MM.1S (cell line): ENCODE data around the gene DHCR7.

Experiments used
- DNase-seq: peaks from one replicate; pipeline ENCODE4 v3.0.0-alpha.2; 2015
- H2AFZ ChIP-seq: fragments of 300-600 bp; sonication (generic); 2 replicates; pipeline ENCODE4 v1.6.0; 2016; ENCODE audit warnings: antibody characterized with exemption, low read length
- H3F3A ChIP-seq: fragments of 300-600 bp; sonication (generic); 2 replicates; pipeline ENCODE4 v1.6.1; 2016; ENCODE audit warnings: mild to moderate bottlenecking, antibody characterized with exemption, low read length, moderate library complexity, mixed read lengths; ENCODE audit not compliant: insufficient read depth
- H3K27ac ChIP-seq: fragments of 300-600 bp; sonication (generic); 2 replicates; pipeline ENCODE4 v1.5.1; 2016; ENCODE audit warnings: mild to moderate bottlenecking, low read length
- H3K27me3 ChIP-seq: fragments of 300-600 bp; sonication (generic); replicated peaks from 2 replicates; pipeline ENCODE4 v1.6.0; 2016; ENCODE audit warnings: low read length; ENCODE audit not compliant: insufficient read depth
- H3K36me3 ChIP-seq: fragments of 300-600 bp; sonication (generic); replicated peaks from 2 replicates; pipeline ENCODE4 v1.6.1; 2016; ENCODE audit warnings: mild to moderate bottlenecking, low read length, mixed read lengths; ENCODE audit not compliant: insufficient read depth
- H3K4me1 ChIP-seq: fragments of 300-600 bp; sonication (generic); 2 replicates; pipeline ENCODE4 v1.6.1; 2016; ENCODE audit warnings: low read length, mixed read lengths
- H3K4me2 ChIP-seq: fragments of 300-600 bp; sonication (generic); 2 replicates; pipeline ENCODE4 v1.6.0; 2016; ENCODE audit warnings: low read depth, low read length
- H3K4me3 ChIP-seq: fragments of 300-600 bp; sonication (generic); 2 replicates; pipeline ENCODE4 v1.5.1; 2016; ENCODE audit warnings: low read length, mixed read lengths
- H3K79me2 ChIP-seq: fragments of 300-600 bp; sonication (generic); 2 replicates; pipeline ENCODE4 v1.6.1; 2016; ENCODE audit warnings: mixed run types, low read length, mixed read lengths
- H3K9ac ChIP-seq: fragments of 300-600 bp; sonication (generic); 2 replicates; pipeline ENCODE4 v1.6.1; 2016; ENCODE audit warnings: low read length, mixed read lengths
- H3K9me2 ChIP-seq: fragments of 300-600 bp; sonication (generic); replicated peaks from 2 replicates; pipeline ENCODE4 v1.6.1; 2016; ENCODE audit warnings: mild to moderate bottlenecking, low read length, mixed read lengths; ENCODE audit not compliant: insufficient read depth
- H3K9me3 ChIP-seq: fragments of 300-600 bp; sonication (generic); replicated peaks from 2 replicates; pipeline ENCODE4 v1.6.1; 2016; ENCODE audit warnings: mild to moderate bottlenecking, low read length, mixed read lengths; ENCODE audit not compliant: insufficient read depth
- H4K20me1 ChIP-seq: fragments of 300-600 bp; sonication (generic); 2 replicates; pipeline ENCODE4 v1.6.1; 2016; ENCODE audit warnings: mild to moderate bottlenecking, low read length, moderate library complexity, mixed read lengths; ENCODE audit not compliant: insufficient read depth
- EZH2 ChIP-seq: fragments of 300-600 bp; sonication (generic); optimal IDR thresholded peaks from 2 replicates; pipeline ENCODE3; 2017; ENCODE audit warnings: low read depth, mild to moderate bottlenecking, antibody characterized with exemption, low read length, mixed read lengths
- EZH2phosphoT487 ChIP-seq: fragments of 300-600 bp; sonication (generic); IDR thresholded peaks from 2 replicates; pipeline ENCODE4 v1.6.1; 2018; ENCODE audit warnings: antibody characterized with exemption, low read length
- TF ChIP-seq, protein P1 (sequence below): fragments of 300-600 bp; sonication (generic); IDR thresholded peaks from 2 replicates; pipeline ENCODE4 v1.5.1; 2016; ENCODE audit warnings: antibody characterized with exemption, low read length, mixed read lengths

The DHCR7 gene

DNA sequence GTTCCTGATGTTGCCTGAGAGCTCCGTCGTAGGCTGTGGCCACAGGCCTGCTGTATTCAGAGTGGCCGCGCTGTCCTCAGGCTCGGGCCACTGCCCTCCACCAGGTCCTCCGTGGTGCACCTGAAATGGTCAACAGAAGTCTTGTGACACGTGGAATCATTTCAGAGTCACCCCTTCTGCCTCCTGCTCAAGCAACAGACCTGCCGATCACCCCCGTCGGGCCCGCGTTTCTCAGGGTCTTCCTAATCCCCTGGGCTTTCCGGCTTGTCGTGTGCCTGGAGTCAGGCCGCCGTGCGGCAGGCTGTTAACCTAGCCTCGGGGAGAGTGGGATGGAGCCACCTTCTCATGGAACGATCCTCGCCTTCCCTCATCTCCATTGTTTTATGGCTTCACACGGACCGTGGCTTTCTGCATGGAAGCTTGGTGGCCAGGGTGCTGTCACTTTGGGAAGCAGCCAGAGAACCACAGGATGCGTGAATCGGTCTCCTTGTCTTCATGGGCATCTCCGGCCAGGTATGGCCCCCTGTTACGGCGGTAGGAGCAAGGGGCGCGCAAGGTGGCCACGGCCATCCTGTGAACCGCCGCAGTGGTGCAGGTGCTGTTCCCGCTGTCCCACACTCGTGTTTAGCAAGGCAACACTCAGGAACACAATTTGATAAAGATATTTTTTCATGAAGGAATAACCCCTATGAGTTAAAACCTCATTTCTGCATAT lies 28.9 kb upstream of the DHCR7 start:
- Histone ChIP-seq H3K79me2 (no peaks in the 10 kb centered on the region), H3K9me3 (no peaks in the 10 kb centered on the region), H3K4me3 (no peak overlapping the region), H3K27me3 (no peaks in the 10 kb centered on the region), H3K9ac (no peak overlapping the region), H2AFZ (no peak overlapping the region), H3K36me3 (no peaks in the 10 kb centered on the region), H3K4me2 (no peak overlapping the region), H3K4me1 (no peaks in the 10 kb centered on the region), H3K27ac (no peak overlapping the region), H3F3A (no peaks in the 10 kb centered on the region), H3K9me2 (no peaks in the 10 kb centered on the region), H4K20me1 (no peaks in the 10 kb centered on the region)
- DNase-seq: no peak
- no peak for TF ChIP-seq EZH2phosphoT487
- TF ChIP-seq, protein P1, sequence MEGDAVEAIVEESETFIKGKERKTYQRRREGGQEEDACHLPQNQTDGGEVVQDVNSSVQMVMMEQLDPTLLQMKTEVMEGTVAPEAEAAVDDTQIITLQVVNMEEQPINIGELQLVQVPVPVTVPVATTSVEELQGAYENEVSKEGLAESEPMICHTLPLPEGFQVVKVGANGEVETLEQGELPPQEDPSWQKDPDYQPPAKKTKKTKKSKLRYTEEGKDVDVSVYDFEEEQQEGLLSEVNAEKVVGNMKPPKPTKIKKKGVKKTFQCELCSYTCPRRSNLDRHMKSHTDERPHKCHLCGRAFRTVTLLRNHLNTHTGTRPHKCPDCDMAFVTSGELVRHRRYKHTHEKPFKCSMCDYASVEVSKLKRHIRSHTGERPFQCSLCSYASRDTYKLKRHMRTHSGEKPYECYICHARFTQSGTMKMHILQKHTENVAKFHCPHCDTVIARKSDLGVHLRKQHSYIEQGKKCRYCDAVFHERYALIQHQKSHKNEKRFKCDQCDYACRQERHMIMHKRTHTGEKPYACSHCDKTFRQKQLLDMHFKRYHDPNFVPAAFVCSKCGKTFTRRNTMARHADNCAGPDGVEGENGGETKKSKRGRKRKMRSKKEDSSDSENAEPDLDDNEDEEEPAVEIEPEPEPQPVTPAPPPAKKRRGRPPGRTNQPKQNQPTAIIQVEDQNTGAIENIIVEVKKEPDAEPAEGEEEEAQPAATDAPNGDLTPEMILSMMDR: no peak
- no peak for TF ChIP-seq EZH2

DNA sequence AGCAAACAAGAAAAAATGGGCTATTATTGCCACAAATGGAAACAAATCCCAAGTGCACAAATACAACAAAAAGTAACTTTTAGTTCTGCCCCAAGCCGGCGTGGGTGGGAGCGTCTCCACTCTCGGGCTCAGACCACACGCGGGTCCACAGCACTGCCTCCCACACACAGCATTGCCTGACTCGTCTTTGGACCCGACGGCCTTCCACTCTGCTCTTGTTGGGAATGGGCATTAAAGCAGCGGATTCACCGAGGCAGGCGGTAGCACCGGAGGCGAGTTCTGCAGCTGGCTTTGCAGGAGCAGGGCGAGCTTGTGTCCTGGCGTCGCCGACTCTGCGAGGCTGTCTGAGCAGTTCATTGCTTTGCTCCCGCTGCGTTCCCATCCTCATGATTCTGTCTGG lies 27.8 kb upstream of the DHCR7 start:
- no peak for DNase-seq
- no peaks in the 10 kb centered on the region for H3K36me3 ChIP-seq

DNA sequence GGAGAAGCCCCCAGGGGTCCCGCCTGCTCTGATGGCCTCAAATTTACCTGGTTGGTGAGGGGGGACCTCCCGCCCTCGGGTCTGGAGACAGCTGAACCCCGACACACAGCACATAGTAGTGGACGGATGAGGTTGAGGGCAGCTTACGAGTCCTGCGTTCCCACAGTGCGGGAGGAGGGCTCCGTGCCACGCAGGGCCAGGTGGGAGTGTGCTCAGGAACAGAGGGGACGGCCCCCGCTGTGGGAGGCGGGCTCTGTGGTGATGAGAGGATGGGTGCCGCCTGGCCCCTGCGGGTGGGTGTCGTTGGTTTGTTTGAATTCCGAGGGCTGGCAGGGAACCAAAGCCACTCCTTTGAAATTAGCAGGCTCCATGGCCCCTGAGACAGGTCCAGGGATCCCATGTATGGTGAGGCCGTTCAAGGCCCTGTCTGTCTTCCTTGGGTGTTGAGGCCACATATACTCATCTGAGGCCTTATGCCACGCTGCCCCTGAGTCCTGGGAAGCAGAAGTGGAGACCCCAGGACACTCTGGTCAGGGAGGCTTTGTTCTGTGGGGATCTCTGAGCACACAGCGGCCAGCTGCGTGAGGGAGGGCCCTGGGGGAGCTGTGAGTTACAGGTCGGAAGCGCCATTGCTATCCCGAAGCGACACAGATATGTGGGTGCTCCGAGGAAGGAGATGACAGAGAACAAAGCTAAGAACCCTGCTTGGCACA lies 26.7 kb upstream of the DHCR7 start:
- no peak overlapping the region for H3K4me2 ChIP-seq
- no peak for DNase-seq
- no peaks in the 10 kb centered on the region for H4K20me1 ChIP-seq
- H3K4me3 ChIP-seq: no peak overlapping the region
- H3K79me2 ChIP-seq: no peaks in the 10 kb centered on the region
- TF ChIP-seq EZH2phosphoT487 (no peak), EZH2 (no peak)
- TF ChIP-seq, protein P1: no peak
- no peaks in the 10 kb centered on the region for H3K36me3 ChIP-seq
- no peak overlapping the region for H3K9ac ChIP-seq
- H2AFZ ChIP-seq: no peak overlapping the region
- H3K9me3 ChIP-seq: no peaks in the 10 kb centered on the region
- no peak overlapping the region for H3K27ac ChIP-seq
- no peaks in the 10 kb centered on the region for H3F3A ChIP-seq
- H3K4me1 ChIP-seq: no peaks in the 10 kb centered on the region
- H3K27me3 ChIP-seq: no peaks in the 10 kb centered on the region
- H3K9me2 ChIP-seq: no peaks in the 10 kb centered on the region

More for the DNA sequence above, 27.8 kb upstream of the DHCR7 start:
- Histone ChIP-seq H3K9ac (no peak overlapping the region), H3K9me3 (no peaks in the 10 kb centered on the region), H3K27me3 (no peaks in the 10 kb centered on the region), H3K4me3 (no peak overlapping the region), H3K4me1 (no peaks in the 10 kb centered on the region), H3F3A (no peaks in the 10 kb centered on the region), H3K4me2 (no peak overlapping the region), H3K27ac (no peak overlapping the region), H2AFZ (no peak overlapping the region), H4K20me1 (no peaks in the 10 kb centered on the region), H3K9me2 (no peaks in the 10 kb centered on the region), H3K79me2 (no peaks in the 10 kb centered on the region)
- TF ChIP-seq EZH2phosphoT487 (no peak), EZH2 (no peak)
- TF ChIP-seq, protein P1: no peak
